ENCODE measurements around the gene SGMS1. TPM values are rescaled to one million over a fixed set of nuclear protein-coding genes. Genes with fewer than 3 reads are reported as not detected.

Gene SGMS1
- total RNA-seq, 1 donor from 2014 or later: 9.2 TPM

DNA sequence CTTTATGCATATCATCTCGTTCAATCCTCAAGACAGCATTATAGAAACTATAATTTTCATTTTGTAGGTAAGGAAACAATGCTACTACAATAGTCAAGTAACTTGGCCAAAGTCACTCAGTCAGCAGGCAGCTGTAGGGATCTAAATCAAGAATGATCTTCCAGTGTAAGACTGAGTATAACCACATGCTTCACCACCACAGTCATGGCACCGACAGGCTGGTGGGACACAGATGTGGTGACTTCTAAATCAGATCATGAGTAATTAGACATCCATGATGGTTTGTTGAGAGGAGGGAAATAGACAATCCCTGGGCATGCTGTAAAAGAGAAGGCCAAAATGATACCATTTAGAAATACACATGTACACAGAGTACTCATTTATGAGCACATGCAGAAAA lies 288.4 kb downstream of the SGMS1 start:
- H3K9ac ChIP-seq: no peak overlapping the region
- H3K36me3 ChIP-seq: no peaks in the 10 kb centered on the region
- H3K9me3 Mint-ChIP-seq: no peaks in the 10 kb centered on the region
- DNase-seq (ENCODE audit: low spot score): no peak
- H3K27me3 Mint-ChIP-seq (ENCODE audit: insufficient read depth, low read depth): no peaks in the 10 kb centered on the region
- H3K4me1 ChIP-seq: no peaks in the 10 kb centered on the region
- no peaks in the 10 kb centered on the region for H4K20me1 ChIP-seq (ENCODE audit: low read depth)
- TF ChIP-seq EZH2phosphoT487 (IDR thresholded peaks at IDR 0.05) (no peak), EZH2 (IDR thresholded peaks at IDR 0.05) (no peak)
- TF ChIP-seq, protein P1, sequence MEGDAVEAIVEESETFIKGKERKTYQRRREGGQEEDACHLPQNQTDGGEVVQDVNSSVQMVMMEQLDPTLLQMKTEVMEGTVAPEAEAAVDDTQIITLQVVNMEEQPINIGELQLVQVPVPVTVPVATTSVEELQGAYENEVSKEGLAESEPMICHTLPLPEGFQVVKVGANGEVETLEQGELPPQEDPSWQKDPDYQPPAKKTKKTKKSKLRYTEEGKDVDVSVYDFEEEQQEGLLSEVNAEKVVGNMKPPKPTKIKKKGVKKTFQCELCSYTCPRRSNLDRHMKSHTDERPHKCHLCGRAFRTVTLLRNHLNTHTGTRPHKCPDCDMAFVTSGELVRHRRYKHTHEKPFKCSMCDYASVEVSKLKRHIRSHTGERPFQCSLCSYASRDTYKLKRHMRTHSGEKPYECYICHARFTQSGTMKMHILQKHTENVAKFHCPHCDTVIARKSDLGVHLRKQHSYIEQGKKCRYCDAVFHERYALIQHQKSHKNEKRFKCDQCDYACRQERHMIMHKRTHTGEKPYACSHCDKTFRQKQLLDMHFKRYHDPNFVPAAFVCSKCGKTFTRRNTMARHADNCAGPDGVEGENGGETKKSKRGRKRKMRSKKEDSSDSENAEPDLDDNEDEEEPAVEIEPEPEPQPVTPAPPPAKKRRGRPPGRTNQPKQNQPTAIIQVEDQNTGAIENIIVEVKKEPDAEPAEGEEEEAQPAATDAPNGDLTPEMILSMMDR (IDR thresholded peaks at IDR 0.05): no peak
- no peaks in the 10 kb centered on the region for H3K79me2 ChIP-seq (ENCODE audit: low read depth)
- no peak overlapping the region for H3K4me3 Mint-ChIP-seq
- H3K27me3 ChIP-seq: no peaks in the 10 kb centered on the region
- no peak overlapping the region for H2AFZ ChIP-seq (replicated peaks)
- no peak overlapping the region for H3K27ac Mint-ChIP-seq
- H3K4me2 ChIP-seq: no peak overlapping the region
- H3K4me3 ChIP-seq: no peak overlapping the region
- no peaks in the 10 kb centered on the region for H3F3A ChIP-seq (ENCODE audit: low read depth)
- no peaks in the 10 kb centered on the region for H3K4me1 Mint-ChIP-seq
- no peak overlapping the region for H3K27ac ChIP-seq
- no peaks in the 10 kb centered on the region for H3K9me3 ChIP-seq (ENCODE audit: low read depth)
- no peaks in the 10 kb centered on the region for H3K36me3 Mint-ChIP-seq

- Histone ChIP-seq H3K27me3 (no peaks in the 10 kb centered on the region), H3K9ac (no peak overlapping the region), H4K20me1 (ENCODE audit: low read depth) (no peaks in the 10 kb centered on the region), H2AFZ (replicated peaks) (no peak overlapping the region), H3F3A (ENCODE audit: low read depth) (no peaks in the 10 kb centered on the region), H3K9me3 (ENCODE audit: low read depth) (no peaks in the 10 kb centered on the region), H3K36me3 (no peaks in the 10 kb centered on the region), H3K27ac (no peak overlapping the region), H3K4me2 (no peak overlapping the region), H3K4me1 (no peaks in the 10 kb centered on the region), H3K4me3 (no peak overlapping the region), H3K79me2 (ENCODE audit: low read depth) (no peaks in the 10 kb centered on the region)
- Mint-ChIP-seq H3K27ac (no peak overlapping the region), H3K4me3 (no peak overlapping the region), H3K9me3 (no peaks in the 10 kb centered on the region), H3K27me3 (ENCODE audit: insufficient read depth, low read depth) (no peaks in the 10 kb centered on the region), H3K4me1 (no peaks in the 10 kb centered on the region), H3K36me3 (no peaks in the 10 kb centered on the region)
- no peak for DNase-seq (ENCODE audit: low spot score)
- TF ChIP-seq, protein P1 (IDR thresholded peaks at IDR 0.05): no peak
- no peak for TF ChIP-seq EZH2 (IDR thresholded peaks at IDR 0.05)
- no peak for TF ChIP-seq EZH2phosphoT487 (IDR thresholded peaks at IDR 0.05)
Observed at GRCh38 chr10:50334273-50334672, 289.5 kb downstream of the SGMS1 start.

DNA sequence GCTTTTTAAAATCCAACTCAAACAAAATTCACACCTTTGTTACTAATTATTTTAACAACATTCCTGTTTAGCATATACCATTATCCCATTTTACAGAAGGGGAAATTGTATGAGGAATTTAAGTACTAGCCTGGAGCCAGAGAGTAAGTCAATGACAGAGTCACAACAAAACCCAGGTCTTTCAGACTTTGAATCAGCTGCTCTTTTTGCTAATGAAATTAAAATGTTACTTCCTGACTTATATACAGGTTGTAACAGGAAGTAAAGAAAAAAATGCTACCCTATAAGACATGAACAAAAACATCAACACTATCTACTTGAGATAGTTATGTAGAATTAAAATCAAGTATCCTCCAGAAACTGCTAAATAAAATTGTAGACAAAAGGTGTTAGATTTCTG lies 289.9 kb downstream of the SGMS1 start:
- no peak overlapping the region for H3K27ac ChIP-seq
- no peaks in the 10 kb centered on the region for H3K9me3 ChIP-seq (ENCODE audit: low read depth)
- TF ChIP-seq EZH2phosphoT487 (IDR thresholded peaks at IDR 0.05) (no peak), EZH2 (IDR thresholded peaks at IDR 0.05) (no peak)
- TF ChIP-seq, protein P1 (IDR thresholded peaks at IDR 0.05): no peak
- no peak for DNase-seq (ENCODE audit: low spot score)
- no peak overlapping the region for H3K4me3 ChIP-seq
- H3K4me3 Mint-ChIP-seq: no peak overlapping the region
- no peaks in the 10 kb centered on the region for H4K20me1 ChIP-seq (ENCODE audit: low read depth)
- no peaks in the 10 kb centered on the region for H3K27me3 ChIP-seq
- no peaks in the 10 kb centered on the region for H3K4me1 Mint-ChIP-seq
- H3K4me2 ChIP-seq: no peak overlapping the region
- H3K79me2 ChIP-seq (ENCODE audit: low read depth): no peaks in the 10 kb centered on the region
- no peak overlapping the region for H2AFZ ChIP-seq (replicated peaks)
- no peaks in the 10 kb centered on the region for H3K4me1 ChIP-seq
- no peak overlapping the region for H3K27ac Mint-ChIP-seq
- H3K36me3 Mint-ChIP-seq: no peaks in the 10 kb centered on the region
- H3F3A ChIP-seq (ENCODE audit: low read depth): no peaks in the 10 kb centered on the region
- H3K36me3 ChIP-seq: no peaks in the 10 kb centered on the region
- H3K27me3 Mint-ChIP-seq (ENCODE audit: insufficient read depth, low read depth): no peaks in the 10 kb centered on the region
- H3K9me3 Mint-ChIP-seq: no peaks in the 10 kb centered on the region
- no peak overlapping the region for H3K9ac ChIP-seq

All from neural progenitor cell (in vitro differentiated cells).